GM12874 (cell line): Measurements from ENCODE around the gene CD82.

Experiments
- TF ChIP-seq, protein P1 (sequence below): IDR thresholded peaks from 2 replicates; pipeline ENCODE4 v1.5.1; 2011; ENCODE audit warnings: low read depth, mild to moderate bottlenecking, control low read depth, low read length, moderate library complexity; ENCODE audit not compliant: insufficient read depth

CD82 gene

DNA sequence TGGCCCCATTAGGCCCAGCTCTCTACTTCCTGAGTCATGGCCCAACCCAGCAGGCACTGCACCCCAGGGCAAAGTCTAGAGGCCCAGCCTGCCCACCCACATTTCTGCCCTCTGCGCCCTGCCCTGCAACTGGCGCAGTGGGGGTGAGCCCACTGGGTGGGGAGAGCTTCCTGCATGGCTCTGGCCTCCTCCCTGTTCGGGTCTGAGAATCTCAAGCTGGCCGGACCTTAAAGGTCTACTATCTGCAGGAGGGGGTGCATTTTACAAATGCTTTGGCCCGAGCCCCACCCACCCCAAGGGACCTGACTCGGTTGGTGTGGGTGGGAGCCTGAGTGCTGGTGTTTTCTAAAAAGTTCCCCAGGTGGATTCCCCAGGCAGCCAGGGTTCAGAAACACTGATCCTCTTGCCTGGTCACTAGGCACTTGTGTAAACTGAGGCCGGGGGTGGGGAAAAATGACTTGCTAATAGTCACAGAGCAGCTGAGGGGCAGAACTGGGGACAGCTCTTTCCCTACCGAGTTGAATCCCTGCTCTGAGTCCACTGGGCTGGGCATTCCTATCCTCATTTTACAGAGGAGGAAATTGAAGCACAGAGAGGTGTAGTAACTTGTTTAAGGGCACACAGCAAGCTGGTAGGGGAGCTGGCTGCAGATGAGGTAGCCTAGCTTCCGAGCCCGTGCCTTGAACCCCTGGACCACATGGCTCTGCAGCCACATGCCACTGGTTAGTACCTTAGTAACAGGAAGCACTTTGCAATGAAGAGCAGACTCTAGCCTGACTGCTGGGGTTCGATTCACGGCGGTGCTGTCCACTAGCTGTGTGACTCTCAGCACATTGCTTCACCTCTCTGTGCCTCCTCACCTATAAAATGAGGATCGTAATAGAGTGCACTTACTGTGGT, 36.3 kb downstream of the CD82 start:
- TF ChIP-seq, protein P1, sequence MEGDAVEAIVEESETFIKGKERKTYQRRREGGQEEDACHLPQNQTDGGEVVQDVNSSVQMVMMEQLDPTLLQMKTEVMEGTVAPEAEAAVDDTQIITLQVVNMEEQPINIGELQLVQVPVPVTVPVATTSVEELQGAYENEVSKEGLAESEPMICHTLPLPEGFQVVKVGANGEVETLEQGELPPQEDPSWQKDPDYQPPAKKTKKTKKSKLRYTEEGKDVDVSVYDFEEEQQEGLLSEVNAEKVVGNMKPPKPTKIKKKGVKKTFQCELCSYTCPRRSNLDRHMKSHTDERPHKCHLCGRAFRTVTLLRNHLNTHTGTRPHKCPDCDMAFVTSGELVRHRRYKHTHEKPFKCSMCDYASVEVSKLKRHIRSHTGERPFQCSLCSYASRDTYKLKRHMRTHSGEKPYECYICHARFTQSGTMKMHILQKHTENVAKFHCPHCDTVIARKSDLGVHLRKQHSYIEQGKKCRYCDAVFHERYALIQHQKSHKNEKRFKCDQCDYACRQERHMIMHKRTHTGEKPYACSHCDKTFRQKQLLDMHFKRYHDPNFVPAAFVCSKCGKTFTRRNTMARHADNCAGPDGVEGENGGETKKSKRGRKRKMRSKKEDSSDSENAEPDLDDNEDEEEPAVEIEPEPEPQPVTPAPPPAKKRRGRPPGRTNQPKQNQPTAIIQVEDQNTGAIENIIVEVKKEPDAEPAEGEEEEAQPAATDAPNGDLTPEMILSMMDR: no peak

DNA sequence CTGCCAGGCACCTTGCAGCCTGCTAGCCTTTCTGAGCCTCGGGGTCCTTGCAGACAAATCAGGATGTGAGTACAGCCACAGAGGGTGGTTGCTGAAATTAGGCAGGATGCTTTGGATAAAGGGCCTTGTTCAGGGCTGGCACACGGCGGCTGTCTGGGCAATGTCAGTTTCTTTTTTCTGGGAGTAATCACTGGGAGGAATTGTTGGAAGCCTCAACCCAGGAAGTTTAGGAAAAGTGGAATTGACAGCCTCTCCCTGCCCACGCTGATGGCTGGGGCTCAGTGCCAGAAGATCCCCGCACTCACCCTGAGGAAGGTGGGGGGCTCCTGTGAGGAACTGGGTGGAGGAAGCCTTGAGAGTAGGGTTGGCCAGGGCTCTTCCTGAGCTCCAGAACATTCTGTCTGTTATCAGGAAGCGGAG, 37.4 kb downstream of the CD82 start:
- TF ChIP-seq, protein P1: no peak

DNA sequence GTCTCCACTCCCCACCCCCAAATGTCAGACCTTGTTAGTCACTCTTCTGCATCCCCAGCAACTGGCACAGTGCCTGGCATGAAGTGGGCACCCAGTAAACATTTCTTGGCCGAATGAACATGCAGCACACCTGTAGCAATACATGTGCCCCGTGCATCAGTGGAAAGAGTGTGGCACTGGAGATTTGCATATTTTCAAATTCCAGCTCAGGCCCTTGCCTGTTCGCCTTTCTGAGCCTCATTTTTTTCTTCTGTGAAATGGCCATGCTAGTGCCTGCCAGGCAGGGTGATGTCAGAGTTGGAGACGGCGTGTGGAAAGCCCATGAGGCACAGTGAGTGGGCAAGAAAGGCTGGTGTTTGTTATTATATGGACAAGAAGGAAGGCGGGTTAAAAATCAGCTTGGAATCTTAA, 38.7 kb downstream of the CD82 start:
- TF ChIP-seq, protein P1: no peak

DNA sequence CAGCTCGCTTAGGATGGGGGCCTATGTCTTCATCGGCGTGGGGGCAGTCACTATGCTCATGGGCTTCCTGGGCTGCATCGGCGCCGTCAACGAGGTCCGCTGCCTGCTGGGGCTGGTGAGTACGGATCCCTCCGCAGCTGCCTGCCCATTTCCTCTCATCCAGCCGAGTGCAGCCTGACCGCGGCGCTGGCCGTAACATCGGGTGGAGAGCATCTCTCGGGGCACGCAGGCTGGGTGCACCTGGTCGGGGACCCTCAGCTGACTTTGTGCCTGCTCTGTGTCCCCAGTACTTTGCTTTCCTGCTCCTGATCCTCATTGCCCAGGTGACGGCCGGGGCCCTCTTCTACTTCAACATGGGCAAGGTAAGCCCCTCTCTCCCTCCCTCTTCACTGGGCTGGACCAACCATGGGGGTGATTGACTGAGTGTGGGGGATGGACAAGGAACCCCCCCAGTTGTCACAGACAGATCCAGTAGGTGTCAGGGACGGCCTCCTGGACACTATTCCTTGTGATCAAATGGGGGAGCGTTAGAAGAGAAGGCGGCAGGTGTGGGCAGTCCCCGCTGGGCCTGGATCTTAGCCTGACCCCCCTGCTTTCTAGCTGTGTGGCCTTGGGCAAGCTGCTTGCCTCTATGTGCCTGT, 39.7 kb downstream of the CD82 start:
- TF ChIP-seq, protein P1: no peak

DNA sequence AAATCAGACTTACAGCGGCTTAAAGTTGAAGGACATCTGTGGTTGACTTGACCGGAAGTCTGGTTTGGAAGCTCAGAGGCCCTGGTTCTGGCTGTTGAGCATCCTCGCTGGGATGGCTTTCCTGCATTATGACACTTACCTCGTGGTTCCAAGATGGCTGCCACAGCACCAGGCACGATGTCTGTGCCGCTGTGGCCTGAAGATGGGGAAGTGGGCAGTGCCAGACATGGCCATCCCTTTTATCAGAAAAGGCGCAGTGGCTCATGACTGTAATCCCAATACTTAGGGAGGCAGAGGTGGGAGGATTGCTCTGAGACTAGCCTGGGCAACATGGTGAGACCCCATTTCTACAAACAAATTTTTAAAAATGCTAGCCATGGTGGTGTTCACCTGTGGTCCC, 40.5 kb downstream of the CD82 start:
- TF ChIP-seq, protein P1: no peak

DNA sequence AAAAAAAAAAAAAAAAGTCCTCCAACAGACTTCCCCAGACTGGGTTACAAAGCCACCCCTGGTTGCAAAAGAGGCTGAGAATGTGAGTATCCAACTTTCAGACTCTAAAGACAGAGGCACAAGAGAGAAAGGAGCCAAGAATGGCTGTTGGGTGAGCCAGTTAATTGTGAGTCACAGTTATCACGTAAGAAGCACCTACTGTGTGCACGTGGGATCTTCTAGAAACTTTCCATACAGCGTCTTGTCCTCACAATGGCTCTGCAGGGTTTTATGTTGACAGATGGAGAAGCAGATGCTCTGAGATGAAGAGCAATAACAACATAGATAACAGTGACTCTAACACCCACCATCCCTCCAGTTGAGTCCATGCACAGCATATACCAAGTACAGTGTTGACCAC, 41.0 kb downstream of the CD82 start:
- TF ChIP-seq, protein P1: no peak

DNA sequence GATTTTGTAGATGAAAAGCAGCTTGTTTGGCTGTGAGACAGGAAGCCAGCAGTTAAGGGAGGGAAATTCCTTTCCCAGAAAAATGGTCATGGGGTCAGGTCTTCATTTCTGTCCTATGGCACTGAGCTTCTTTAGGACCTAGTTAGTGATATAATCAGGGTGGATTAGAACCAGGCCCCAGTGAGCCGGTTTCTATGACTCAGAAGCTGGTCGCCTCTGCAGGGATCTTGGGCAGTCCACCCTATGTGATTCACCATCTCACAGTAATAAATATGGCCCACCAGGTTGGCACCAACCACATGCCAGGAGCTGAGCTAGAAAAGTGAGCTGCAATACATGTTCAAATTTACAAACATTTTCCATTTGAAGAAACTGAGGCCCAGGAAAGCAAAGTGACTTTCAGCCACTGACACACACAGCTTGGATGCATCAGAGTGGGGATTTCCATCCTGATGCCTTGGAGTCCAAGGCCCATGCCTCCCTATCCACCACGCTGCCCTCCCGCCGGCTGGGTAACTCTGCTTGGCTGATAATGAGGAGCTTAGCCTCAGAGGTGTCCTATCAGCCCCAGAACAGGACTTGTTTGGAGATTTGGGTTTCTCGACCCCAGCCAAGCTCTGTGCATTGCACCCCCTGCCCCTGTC, 42.0 kb downstream of the CD82 start:
- TF ChIP-seq, protein P1: no peak
